GM18873 (cell line): ENCODE data around the gene SLCO3A1.

Experiments used
- ATAC-seq: cut with Tn5 transposase; IDR thresholded peaks from one replicate; pipeline ENCODE4 v1.9.1; 2021; ENCODE audit warnings: mild to moderate bottlenecking, moderate library complexity, moderate number of reproducible peaks; ENCODE audit not compliant: unreplicated experiment, low FRiP score

Gene SLCO3A1

DNA sequence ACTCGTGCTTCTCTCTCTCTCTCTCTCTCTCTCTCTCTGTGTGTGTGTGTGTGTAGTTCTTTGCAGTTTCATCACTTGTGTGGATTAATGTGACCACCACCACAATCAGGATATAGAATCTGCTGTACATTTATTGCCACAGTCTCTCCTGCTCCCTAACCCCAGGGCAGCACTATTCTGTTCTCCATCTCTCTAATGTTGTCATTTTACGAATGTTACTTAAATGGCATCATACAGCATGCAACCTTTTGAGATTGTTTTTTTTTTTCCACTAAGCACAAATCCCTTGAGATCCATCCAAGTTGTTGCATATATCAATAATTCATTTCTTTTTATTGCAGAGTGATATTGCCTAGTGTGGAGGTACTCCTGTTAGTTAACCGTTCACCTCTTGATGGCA is 26.9 kb downstream of the SLCO3A1 start:
- no peak for ATAC-seq

DNA sequence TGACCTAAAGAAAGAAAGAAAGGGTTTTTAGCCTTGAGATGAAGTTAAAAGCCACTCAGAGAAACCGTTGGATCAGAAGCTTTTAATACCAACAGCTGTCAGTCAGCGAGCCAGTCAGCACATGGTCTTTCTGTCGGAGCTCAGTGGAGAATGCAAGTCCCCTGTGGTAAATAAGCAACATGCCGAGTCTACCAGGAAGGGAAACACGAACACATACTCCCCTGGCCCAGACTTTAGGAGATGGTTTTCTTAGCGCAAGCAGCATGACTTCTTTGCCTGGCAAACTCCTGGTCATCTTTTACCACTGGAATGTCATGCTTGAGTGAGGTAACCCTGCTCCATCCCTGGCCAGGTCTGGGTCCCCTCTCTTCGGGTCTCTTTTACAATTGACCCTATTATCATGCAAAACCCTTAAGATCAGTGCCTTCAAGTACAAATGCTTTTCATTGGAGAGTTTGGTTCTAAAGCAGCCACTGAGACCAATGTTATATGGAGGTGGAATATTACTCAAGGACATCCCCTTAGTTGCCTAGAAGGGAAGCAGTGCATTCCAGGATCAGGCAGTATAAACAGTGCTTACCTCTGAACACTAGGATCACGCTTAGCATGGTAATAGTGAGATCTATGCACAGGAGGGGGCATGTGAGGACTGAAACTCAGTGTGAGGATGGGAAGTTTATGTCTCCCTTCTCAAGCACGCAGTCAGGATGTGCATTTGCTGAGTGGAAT is 28.2 kb downstream of the SLCO3A1 start:
- ATAC-seq = no peak

DNA sequence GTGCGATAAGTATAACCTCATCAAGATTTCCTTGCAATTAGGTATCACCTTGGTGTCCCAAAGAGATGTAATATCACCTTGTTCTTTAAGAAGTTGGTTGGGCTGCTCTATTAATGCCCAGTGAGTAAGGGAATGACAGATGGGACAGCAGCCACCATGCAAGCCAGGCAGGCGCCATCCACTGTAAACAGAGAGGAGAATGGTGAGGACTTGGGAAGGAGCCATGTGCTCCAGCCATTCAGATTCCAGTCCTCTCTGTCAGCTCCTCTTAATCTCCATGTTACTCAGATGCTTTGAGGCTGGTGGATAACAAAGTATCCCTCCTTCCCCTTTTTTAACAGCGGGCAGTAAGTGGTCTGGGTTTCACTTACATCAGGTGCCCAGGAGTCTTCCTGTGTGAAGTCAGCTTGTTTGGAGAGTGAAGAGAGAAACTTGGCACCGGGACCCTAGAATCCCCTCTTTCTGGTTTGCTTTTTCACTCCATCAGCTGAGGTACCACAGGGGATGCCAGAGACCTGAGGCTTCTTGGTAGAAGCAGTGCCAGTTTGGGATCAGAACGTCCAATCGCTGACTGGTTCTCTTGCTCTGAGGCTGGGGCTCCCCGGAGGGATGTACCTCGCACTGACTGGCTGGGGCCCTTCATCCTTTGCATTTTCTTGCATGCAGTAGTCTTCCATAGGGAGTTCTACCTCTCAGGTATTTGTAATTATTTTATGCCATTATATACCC is 29.5 kb downstream of the SLCO3A1 start:
- no peak for ATAC-seq

DNA sequence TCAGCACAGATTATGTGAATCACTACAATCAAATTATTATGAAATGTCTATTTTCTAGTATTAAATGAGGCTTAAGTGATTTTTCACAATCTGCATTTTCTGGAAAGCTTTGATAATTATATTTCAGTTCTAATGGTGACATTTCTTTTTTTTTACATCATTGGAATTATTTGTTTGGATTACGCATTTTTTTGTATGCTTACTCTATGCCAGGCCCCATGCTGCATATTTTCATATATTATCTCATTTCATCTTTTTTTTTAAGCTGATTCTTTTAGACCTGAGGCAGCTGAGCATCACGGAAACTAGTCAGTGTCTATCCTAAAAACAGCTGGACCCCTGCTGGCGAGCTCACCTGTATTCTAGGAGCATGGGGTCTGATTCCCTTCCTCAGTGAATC is 31.1 kb downstream of the SLCO3A1 start:
- ATAC-seq = no peak

DNA sequence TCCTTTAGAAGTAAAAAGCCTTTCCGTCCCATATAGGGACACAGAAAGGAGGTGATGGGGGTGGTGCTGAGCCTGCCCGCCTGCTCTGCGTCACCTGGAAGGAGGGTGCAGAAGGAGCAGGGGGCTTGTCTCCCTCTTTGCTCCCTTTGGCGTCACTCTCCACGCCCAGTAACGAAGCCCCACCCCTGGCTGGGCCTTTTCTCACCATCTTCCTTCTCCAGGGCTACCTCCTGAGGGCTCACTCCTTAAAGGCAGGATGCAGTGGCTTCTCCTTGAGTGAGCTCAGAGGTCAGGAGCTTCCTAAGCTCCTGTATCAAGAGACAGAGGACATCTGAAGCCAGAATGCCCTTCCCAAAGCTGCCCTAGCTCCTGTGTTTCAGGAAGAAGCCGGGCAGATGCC is 31.5 kb downstream of the SLCO3A1 start:
- no peak for ATAC-seq

DNA sequence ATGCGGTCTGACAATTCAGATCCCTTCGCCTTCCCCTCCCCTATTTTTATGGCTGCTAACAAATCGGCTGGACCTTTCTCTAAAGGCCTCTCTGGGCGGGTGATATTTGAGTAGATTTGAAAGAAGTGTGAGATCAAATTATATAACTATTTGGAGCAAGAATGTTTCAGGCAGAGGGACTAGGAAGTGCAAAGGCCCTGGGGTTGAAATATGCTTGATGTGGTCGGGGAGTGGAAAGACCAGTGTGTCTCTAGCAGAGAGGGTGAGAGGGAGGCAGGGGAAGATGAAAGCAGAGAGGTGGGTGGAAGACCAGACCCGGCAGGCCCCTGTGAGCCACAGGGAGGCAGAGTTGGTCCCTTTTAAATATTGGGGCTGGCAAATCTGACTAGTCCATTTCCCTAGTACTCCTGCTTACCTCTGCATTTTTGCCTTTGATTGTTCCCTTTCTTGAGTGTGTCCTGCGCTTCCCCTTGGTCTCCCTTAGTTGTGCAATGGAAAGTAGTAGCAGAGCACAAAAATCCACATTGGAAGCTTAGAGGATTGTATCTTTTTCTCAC is 32.3 kb downstream of the SLCO3A1 start:
- ATAC-seq = no peak

DNA sequence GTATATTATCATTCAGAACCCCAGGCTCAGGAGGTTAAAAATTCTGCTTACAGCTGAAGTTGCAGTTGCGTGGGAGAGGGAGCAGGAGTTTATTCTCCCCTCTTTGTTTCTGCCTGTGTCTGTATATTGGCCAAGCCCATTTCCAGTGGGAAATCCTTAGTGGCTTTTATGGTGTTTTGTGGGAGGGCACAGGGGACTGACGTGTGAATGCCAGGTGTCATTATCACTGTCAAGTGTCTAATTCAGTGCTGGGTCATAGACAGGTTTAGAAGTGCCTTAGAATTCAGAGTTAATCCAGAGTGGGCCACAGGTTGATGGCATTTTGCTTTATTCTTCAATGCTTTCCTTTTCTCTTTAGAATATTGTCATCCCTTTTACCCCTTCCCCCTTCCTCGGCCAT is 33.4 kb downstream of the SLCO3A1 start:
- no peak for ATAC-seq

DNA sequence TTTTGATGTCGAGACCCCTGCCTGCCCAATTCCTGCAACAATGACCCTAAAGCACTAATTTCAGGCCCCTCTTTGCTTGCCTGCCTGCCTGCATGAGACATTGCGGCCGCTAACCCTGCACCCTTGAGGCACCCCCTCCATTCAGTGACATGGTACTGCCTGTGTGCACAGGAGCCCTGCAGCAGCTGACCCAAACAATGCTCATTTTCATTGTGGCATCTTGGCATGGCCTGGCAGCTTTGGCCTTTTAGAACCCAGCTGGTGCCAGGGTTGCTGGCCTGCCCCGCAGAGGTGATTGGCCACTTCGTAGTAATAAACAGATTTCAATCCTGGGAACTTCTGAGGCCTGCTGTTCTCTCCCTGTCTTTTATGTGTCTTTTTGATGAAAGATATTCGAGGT is 33.8 kb downstream of the SLCO3A1 start:
- no peak for ATAC-seq

DNA sequence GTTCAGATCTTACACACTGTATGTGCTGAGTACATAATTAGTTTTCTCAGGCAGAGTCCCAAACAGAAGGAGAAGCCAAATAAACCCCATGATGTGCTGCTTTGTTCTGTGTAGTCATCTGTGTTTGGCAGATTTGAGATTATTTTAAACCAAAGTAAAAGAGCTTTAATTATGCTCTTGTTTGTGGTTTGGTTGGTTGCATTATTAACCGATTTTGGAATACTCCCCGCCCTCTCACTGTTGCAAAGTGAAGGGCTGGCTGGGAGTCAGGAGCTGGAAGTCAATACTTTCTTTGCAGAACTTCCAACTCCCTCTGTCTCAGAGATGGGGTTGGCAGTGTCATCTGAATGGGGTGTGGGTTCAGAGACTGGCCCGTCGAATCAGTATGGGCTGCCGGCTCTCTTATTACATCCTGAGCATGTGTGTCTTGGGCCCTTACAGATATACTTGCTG is 34.4 kb downstream of the SLCO3A1 start:
- no peak for ATAC-seq

DNA sequence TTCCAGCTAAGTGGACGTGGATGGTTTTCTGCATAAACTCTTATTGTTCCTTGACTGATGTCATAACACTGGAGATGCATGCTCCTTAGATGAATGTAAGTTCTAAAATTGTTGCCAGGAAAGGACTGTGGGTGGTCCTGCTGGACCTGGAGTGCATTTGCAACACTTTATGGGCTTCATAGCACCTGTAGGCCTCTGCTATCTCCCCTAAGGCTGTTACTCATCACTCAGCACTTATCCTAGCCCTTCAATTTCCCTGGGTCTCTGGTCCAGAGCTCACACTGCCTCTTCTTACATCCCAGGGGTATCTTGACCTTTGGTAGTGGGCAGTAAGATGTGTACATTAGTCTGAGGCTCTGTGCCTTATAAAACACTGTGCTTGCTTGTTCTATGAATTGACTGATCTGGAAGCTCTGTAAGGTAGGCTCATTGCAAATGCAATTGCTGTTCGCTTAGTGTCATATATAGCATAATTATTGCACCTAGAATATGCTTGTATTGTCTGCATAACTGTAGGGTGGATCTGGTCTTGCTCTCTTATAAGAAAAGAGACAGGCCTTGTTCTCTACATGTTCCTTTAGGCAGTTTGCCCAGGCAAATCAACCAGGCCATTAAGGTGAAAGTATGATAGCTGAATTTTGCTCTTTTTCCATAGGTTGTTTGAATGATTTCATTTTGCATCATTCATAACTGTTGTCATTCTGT is 35.8 kb downstream of the SLCO3A1 start:
- no peak for ATAC-seq

DNA sequence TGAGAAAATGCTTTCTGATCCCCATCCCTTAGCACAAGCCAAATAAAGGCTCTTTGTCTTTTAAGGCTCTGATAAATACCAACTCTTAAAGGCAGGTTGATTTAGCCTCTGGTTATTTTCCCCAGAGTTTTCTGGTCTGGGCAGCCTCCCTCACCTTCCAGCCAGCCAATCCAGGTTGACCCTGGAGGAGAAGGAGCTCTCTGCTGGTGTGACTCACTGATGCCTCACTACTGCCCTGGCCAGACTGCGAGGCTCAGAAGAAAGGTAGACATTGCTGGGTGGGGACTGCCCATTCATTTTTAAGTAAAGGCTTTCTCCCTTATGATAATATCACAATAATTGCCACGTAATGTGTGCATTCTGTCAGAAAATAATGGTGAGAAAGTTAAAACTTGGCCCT is 37.1 kb downstream of the SLCO3A1 start:
- no peak for ATAC-seq

DNA sequence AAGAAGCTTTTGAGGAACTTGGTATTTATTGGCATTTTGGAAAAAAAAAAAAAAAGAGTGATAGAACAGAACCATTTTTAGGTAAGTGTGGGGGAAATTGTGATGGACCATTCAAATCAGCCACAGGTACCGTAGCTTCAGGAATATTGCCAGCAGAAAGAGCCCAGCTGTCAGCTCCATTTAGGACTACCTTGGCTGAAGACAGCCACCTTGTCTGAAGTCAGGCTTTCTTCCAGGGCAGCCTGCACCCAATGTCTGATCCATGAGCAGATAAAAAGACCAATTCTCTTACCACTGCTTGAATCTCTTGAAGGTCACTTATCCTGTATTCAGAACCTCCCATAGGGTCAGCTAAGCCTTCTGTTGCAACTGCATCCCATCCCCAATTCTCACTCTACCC is 37.6 kb downstream of the SLCO3A1 start:
- no peak for ATAC-seq

DNA sequence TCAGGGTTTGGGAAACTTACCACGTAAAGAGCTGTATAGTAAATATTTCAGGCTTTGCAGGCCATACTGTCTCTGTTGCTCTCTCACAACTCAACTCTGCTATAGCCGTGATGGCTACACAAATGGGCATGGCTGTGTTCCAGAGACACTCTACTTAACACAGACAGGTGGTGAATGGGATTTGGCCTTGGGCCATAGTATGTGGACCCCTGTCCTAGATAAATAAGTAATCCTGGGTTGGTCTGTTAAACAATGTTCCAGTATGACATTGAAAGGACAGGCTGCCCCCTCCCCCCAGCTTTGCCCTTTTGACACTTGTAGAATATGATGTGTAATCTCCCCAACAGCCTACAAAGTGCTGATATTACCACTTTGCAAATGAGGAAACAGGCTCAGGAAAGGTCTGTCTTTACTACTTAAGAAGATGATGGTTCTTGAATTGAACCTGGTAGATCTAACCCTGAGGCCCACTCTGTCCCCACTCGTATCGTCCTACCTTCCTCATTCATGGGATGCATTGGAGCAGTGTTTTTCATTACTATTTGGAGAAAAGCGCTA is 38.4 kb downstream of the SLCO3A1 start:
- ATAC-seq = no peak

DNA sequence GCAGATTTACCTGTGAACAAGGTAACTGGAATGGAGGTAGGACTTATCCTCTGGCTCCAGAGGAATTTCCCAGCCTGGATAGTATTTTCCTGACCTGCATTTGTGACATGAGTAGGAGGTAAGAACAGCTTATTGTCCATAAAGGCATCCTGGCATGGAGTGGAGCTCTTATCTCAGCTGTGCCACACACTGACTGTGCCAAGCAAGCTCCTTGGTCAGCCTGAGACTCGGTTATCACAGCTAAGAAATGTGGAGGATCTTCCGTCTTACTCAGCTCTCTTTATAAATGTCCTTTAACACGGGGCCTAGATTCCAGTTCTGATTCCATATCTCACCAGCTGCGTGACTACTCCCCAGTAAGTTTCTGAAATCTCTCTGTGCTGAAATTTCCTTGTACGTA is 38.9 kb downstream of the SLCO3A1 start:
- ATAC-seq = no peak

DNA sequence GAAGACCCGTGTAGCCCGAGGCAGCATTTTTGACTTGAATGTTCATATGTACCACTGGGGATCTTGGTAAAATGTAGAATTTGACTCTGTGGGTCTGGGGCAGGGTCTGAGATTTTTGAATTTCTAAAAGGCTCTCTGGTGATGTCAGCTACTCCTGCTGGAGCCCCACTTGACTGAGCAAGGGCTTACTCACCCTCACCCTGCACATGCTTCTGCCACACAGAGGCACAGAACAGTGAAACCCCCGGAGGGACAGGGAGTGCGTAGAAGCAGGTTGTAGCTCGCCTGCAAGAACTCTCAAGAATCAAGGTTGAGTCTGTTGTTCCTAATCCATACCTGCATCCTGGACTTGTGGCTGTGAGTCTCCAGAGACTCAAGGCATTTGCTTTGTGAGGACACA is 41.1 kb downstream of the SLCO3A1 start:
- ATAC-seq = no peak

DNA sequence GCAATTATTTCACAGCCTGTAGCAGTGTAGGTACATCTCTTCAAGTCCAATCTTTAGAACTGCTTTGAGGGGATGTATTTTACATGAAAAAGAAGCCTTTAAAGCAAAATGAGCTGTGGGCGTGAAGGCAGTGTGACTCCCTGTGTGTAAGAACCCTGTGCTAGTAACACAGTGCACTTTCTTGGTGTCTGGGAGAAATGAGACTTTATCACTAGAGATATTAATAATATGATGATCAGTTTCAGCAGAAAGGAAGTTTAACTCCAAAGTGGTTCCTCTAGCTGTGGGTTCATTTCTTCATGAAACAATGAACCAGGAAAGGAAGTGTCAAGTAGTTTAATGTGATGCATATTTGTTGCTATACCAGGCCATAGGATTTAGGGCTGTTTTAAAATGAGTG is 41.5 kb downstream of the SLCO3A1 start:
- no peak for ATAC-seq

DNA sequence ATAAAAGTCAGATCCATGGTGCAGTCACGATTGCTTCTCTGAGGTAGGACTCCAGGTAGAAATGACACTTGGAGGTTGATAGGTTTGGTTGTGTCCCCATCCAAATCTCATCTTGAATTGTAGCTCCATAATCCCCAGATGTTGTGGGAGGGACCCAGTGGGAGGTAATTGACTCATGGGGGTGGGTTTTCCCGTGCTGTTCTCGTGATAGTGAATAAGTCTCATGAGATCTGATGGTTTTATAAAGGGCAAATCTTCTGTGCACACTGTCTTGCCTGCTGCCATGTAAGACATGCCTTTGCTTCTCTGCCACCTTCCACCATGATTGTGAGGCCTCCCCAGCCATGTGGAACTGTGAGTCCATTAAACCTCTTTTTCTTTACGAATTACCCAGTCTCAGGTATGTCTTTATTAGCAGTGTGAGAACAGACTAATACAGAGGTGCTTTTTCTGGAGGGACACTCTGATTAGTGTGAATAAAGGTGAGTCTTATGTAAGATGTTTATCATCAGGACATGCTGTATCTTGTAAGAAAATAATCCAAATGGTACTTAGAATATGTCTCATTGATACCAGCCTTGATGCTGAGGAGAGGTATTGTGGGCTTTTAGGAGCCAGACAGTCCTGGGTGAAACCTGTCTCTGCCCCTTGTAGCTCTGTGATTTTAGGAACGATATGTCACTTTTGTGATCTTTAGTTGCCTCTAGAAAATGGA is 43.0 kb downstream of the SLCO3A1 start:
- no peak for ATAC-seq

DNA sequence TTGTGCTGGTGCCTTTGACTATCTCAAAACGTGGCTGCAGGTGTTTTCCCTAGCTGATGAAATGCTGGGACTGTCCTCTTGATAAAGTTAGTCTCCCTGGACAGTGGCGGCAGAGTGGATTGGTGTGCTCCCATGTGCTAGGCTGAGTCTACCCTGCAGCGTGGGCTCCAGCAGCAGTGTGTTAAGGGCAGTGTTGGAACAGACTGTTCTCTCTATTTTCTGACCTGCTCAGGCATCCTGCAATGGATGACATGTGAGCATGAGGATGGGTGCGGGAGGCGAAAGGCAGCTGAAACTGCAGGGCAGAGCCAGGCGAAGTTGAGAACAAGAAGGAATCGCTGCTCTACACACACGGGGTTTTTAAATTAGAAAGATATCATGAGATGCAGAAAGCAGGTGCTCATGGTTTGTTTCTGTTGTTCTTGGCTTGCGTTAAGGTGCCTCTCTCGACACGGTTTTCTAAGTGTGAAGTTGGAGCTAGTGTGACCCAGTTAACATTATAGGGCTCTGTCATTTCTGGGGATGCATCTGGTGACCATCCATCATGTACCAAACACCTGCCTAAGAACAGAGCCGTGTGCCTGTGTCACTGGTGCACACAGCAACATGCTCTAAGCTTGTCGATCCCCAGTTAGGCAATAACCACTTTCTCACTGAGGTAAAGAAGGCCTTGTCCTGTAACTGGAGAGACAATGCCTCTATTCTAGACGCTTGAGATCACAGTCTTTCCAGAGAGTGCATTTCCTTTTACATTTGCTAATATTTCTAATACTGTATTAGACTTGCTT is 44.3 kb downstream of the SLCO3A1 start:
- ATAC-seq = no peak

DNA sequence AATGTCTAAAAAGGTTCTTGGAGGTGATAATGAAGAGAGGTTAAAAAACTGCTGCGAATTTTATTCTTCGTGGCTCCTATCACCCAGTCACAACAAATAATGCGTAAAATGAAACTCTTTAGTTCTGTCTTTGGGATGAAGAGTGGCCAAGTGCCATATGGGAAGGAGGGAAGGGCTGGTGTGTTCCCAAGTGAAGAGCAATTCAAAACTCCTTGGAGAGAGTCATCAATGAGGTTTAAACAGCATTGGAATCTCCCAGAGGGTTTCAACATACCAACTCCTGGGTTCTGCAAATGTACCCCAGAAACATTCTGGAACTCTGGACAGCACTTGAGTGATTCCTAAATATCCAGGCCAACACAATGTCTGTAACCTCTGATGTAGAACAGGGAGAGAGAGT is 45.3 kb downstream of the SLCO3A1 start:
- no peak for ATAC-seq

DNA sequence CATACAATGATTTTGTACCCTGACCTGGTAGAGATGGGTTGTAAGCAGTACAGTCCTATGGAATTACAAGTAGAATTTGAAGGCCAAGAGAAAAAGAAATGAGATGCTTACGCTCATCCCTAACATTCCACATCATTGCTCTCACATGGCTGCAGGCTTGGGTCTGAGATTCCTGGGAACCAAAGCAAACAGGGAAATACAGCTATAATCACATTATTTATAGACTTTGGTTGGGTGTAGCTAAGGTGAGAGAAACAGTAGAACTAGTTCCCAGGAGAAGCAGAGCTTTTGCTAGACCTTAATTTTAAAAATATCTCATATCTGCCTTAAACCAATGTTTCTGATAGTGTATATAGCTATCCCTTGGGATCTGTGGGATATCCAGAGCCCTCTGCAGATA is 51.4 kb downstream of the SLCO3A1 start:
- no peak for ATAC-seq
